Measurements from ENCODE around the gene GMPS. TPM values are rescaled to one million over a fixed set of nuclear protein-coding genes. Genes with fewer than 3 reads are reported as not detected.
A peak's percentile ranks its signal among the peaks of the same experiment; 100 is the strongest.
"Not testable (repeated sequence)": the region's sequence is repeated elsewhere in the genome, so short reads cannot be mapped to it uniquely, and the experiment has no call there.

Gene GMPS
- total and polyA plus RNA-seq, 2 of the 13 experiments (the other 11 are each of a cell fraction or from before 2014, with no cell fraction given): 29.6 to 85.5 TPM

- H3K27me3 ChIP-seq (ENCODE audit: control insufficient read depth in 1 of 2, insufficient read depth in 2 of 2, low read length in 2 of 2); H3K4me3 ChIP-seq (replicated peaks in 1 of 3; ENCODE audit: insufficient read depth in 1 of 3, low read depth in 2 of 3, low read length in 3 of 3); DNase-seq (ENCODE audit: low spot score); FAIRE-seq; CTCF ChIA-PET (ENCODE audit: low intra/inter-chr PET ratio, low total read pairs); H3K4me2 ChIP-seq (ENCODE audit: low read depth, low read length); H3K36me3 ChIP-seq (replicated peaks in 1 of 2; ENCODE audit: control insufficient read depth in 1 of 2, insufficient read depth in 2 of 2, low read length in 2 of 2); H3K9ac ChIP-seq (ENCODE audit: insufficient read depth, low read depth, low read length); H2AFZ ChIP-seq (ENCODE audit: low read length); H3K9me3 ChIP-seq (ENCODE audit: low read length); in situ Hi-C loops (cut with HindIII; ENCODE audit: extremely low pct_ligation_motif_present, low pct_unique_long_range_greater_than_20kb); BruUV-seq (replicated peaks); intact Hi-C loops (cut with micrococcal nuclease; ENCODE audit: unreplicated experiment); H3K27ac ChIP-seq (ENCODE audit: extremely low read length, insufficient read depth, low read length): not testable (repeated sequence)
- WGBS (ENCODE audit: low lambda C conversion rate): 84% methylated on average over 8 of the region's 8 CpGs
- ATAC-seq: peak; percentile 78
- POLR2A ChIA-PET: interaction anchor here (1.1 kb wide), 1 partner anchor 80 kb away, joined by 3 read pairs; the partner anchor contains the start of gene C3orf33
- peaks cover 18% of the 10 kb centered on the region; the same call in 1 of the 2 replicates for H4K20me1 ChIP-seq (ENCODE audit: insufficient read depth, low read length)
- H3K4me1 ChIP-seq (ENCODE audit: insufficient read depth, low read length): peaks cover 50% of the 10 kb centered on the region
- TF ChIP-seq, protein P1, sequence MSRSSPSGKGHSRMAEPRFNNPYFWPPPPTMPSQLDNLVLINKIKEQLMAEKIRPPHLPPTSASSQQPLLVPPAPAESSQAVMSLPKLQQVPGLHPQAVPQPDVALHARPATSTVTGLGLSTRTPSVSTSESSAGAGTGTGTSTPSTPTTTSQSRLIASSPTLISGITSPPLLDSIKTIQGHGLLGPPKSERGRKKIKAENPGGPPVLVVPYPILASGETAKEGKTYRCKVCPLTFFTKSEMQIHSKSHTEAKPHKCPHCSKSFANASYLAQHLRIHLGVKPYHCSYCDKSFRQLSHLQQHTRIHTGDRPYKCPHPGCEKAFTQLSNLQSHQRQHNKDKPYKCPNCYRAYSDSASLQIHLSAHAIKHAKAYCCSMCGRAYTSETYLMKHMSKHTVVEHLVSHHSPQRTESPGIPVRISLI (CRISPR knock-in tag; IDR thresholded peaks at IDR 0.05; ENCODE audit: borderline replicate concordance): 0 out of 2 replicates have a peak, but pooled peaks have one; percentile 14
- TF ChIP-seq, protein P2, sequence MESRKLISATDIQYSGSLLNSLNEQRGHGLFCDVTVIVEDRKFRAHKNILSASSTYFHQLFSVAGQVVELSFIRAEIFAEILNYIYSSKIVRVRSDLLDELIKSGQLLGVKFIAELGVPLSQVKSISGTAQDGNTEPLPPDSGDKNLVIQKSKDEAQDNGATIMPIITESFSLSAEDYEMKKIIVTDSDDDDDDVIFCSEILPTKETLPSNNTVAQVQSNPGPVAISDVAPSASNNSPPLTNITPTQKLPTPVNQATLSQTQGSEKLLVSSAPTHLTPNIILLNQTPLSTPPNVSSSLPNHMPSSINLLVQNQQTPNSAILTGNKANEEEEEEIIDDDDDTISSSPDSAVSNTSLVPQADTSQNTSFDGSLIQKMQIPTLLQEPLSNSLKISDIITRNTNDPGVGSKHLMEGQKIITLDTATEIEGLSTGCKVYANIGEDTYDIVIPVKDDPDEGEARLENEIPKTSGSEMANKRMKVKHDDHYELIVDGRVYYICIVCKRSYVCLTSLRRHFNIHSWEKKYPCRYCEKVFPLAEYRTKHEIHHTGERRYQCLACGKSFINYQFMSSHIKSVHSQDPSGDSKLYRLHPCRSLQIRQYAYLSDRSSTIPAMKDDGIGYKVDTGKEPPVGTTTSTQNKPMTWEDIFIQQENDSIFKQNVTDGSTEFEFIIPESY (CRISPR knock-in tag; IDR thresholded peaks at IDR 0.05): peak; percentile 7; the same call in 1 of the 2 replicates
- peaks cover 93% of the 10 kb centered on the region for H3K79me2 ChIP-seq (ENCODE audit: insufficient read depth, low read length)
Measured at GRCh38 chr3:155886348-155886747, 15.9 kb downstream of the GMPS start.

- in situ Hi-C loops (cut with HindIII; ENCODE audit: extremely low pct_ligation_motif_present, low pct_unique_long_range_greater_than_20kb) (no loop called here), intact Hi-C loops (cut with micrococcal nuclease; ENCODE audit: unreplicated experiment) (no loop called here)
- peaks cover 0 to 1% of the 10 kb centered on the region in 2 experiments; a peak in 1 of 5 replicates for H3K36me3 ChIP-seq (replicated peaks in 1 of 2; ENCODE audit: control insufficient read depth in 1 of 2, insufficient read depth in 2 of 2, low read length in 2 of 2)
- H4K20me1 ChIP-seq (ENCODE audit: insufficient read depth, low read length): peaks cover 19% of the 10 kb centered on the region; the same call in 1 of the 2 replicates
- ChIA-PET CTCF (ENCODE audit: low intra/inter-chr PET ratio, low total read pairs) (no interaction called here), POLR2A (interaction anchor here (1.1 kb wide), 1 partner anchor 81 kb away, joined by 3 read pairs; the partner anchor contains the start of gene C3orf33)
- H3K27ac ChIP-seq (ENCODE audit: extremely low read length, insufficient read depth, low read length): peak overlapping the region; percentile 30
- peaks cover 92% of the 10 kb centered on the region for H3K79me2 ChIP-seq (ENCODE audit: insufficient read depth, low read length)
- no peak overlapping the region for H2AFZ ChIP-seq (ENCODE audit: low read length)
- no peak overlapping the region for H3K4me3 ChIP-seq (replicated peaks in 1 of 3; ENCODE audit: insufficient read depth in 1 of 3, low read depth in 2 of 3, low read length in 3 of 3)
- BruUV-seq (replicated peaks): no TSS peak
- 100% methylated on average over 1 of the region's 1 CpG for WGBS (ENCODE audit: low lambda C conversion rate)
- H3K27me3 ChIP-seq (ENCODE audit: control insufficient read depth in 1 of 2, insufficient read depth in 2 of 2, low read length in 2 of 2): no peaks in the 10 kb centered on the region
- H3K4me1 ChIP-seq (ENCODE audit: insufficient read depth, low read length): peaks cover 50% of the 10 kb centered on the region
- ATAC-seq: no peak
- no peak overlapping the region for H3K9ac ChIP-seq (ENCODE audit: insufficient read depth, low read depth, low read length)
- no peak overlapping the region for H3K4me2 ChIP-seq (ENCODE audit: low read depth, low read length)
- DNase-seq (ENCODE audit: low spot score): no peak
- FAIRE-seq: no peak
- no peaks in the 10 kb centered on the region for H3K9me3 ChIP-seq (ENCODE audit: low read length)
- TF ChIP-seq TBX3 (IDR thresholded peaks at IDR 0.05; ENCODE audit: borderline replicate concordance) (no peak), ZNF652 (CRISPR knock-in tag; IDR thresholded peaks at IDR 0.05; ENCODE audit: borderline replicate concordance, low read depth) (no peak), GPBP1L1 (CRISPR knock-in tag; IDR thresholded peaks at IDR 0.05) (no peak), ZSCAN31 (CRISPR knock-in tag; IDR thresholded peaks at IDR 0.05; ENCODE audit: low read depth) (no peak), ZNF337 (CRISPR knock-in tag; IDR thresholded peaks at IDR 0.05; ENCODE audit: borderline replicate concordance, low read depth) (no peak), NFYB (CRISPR knock-in tag; IDR thresholded peaks at IDR 0.05) (no peak), EEA1 (CRISPR knock-in tag; IDR thresholded peaks at IDR 0.05; ENCODE audit: borderline replicate concordance) (no peak), GABPA (IDR thresholded peaks at IDR 0.05; ENCODE audit: low read depth, low read length) (no peak), GABPA (CRISPR knock-in tag; IDR thresholded peaks at IDR 0.05; ENCODE audit: low read depth) (no peak), ZNF180 (CRISPR knock-in tag; IDR thresholded peaks at IDR 0.05; ENCODE audit: borderline replicate concordance, low read depth) (no peak), HNRNPL (IDR thresholded peaks at IDR 0.05; ENCODE audit: low read depth, low read length) (no peak), ZNF792 (CRISPR knock-in tag; IDR thresholded peaks at IDR 0.05) (no peak), CREB1 (IDR thresholded peaks at IDR 0.05) (no peak), CREB1 (CRISPR knock-in tag; IDR thresholded peaks at IDR 0.05) (no peak)
Measured at GRCh38 chr3:155886915-155887314, 16.5 kb downstream of the GMPS start.
